ENCODE results near the gene INTS15.

GRCh38 chr7:6608794-6609193 is 19.0 kb downstream of the INTS15 start:
- TF ChIP-seq POLR2A (IDR thresholded peaks at IDR 0.05; ENCODE audit: low read depth, low read length) = no peak
- no peak for TF ChIP-seq POLR2AphosphoS5 (IDR thresholded peaks at IDR 0.05; ENCODE audit: low read depth, low read length)
- no peak for TF ChIP-seq TAF1 (IDR thresholded peaks at IDR 0.05; ENCODE audit: low read depth, low read length)
- TF ChIP-seq SPI1 (IDR thresholded peaks at IDR 0.05; ENCODE audit: low read depth, low read length) = no peak
